Neural cell (in vitro differentiated cells): ENCODE data around the gene GPAT2. TPM values are rescaled to one million over a fixed set of nuclear protein-coding genes. Genes with fewer than 3 reads are reported as not detected.
"Not testable (repeated sequence)": the region's sequence is repeated elsewhere in the genome, so short reads cannot be mapped to it uniquely, and the experiment has no call there.

Experiments used
- H2AFZ ChIP-seq: fragments of 200-600, 300-800 bp; sonication (generic), shearing (Covaris generic); 2 replicates; pipeline ENCODE4 v1.6.0; 2014; ENCODE audit warnings: low read depth, mild to moderate bottlenecking, antibody characterized with exemption, low read length, moderate library complexity
- H3F3A ChIP-seq: fragments of 200-600 bp; shearing (Covaris generic); 2 replicates; pipeline ENCODE4 v1.6.1; 2016; ENCODE audit warnings: mild to moderate bottlenecking, moderate library complexity, mixed read lengths, antibody characterized with exemption, low read length; ENCODE audit not compliant: insufficient read depth, poor library complexity, severe bottlenecking
- H3K27ac ChIP-seq: fragments of 200-600, 300-800 bp; sonication (generic), shearing (Covaris generic); 2 replicates; pipeline ENCODE4 v1.5.1; 2014; ENCODE audit warnings: mild to moderate bottlenecking, low read length, moderate library complexity
- H3K27me3 ChIP-seq: fragments of 300-800, 200-600 bp; sonication (generic), shearing (Covaris generic); 2 replicates; pipeline ENCODE4 v1.6.0; 2014; ENCODE audit warnings: mild to moderate bottlenecking, low read depth, low read length, moderate library complexity; ENCODE audit not compliant: insufficient read depth
- H3K36me3 ChIP-seq: fragments of 300-800, 200-600 bp; sonication (generic), shearing (Covaris generic); 2 replicates; pipeline ENCODE4 v1.5.1; 2014; ENCODE audit warnings: mild to moderate bottlenecking, antibody characterized with exemption, low read length, moderate library complexity; ENCODE audit not compliant: insufficient read depth
- H3K4me2 ChIP-seq: fragments of 300-800, 200-600 bp; sonication (generic), shearing (Covaris generic); 2 replicates; pipeline ENCODE4 v1.6.0; 2014; ENCODE audit warnings: mild to moderate bottlenecking, low read length
- H3K4me3 ChIP-seq: fragments of 300-800, 200-600 bp; sonication (generic), shearing (Covaris generic); 2 replicates; pipeline ENCODE4 v1.5.1; 2014; ENCODE audit warnings: mild to moderate bottlenecking, low read length, moderate library complexity
- H3K79me2 ChIP-seq: fragments of 200-600 bp; shearing (Covaris generic); replicated peaks from 2 replicates; pipeline ENCODE4 v1.6.0; 2014; ENCODE audit warnings: mild to moderate bottlenecking, low read length, moderate library complexity; ENCODE audit not compliant: insufficient read depth
- H3K9ac ChIP-seq: fragments of 300-800, 200-600 bp; sonication (generic), shearing (Covaris generic); 2 replicates; pipeline ENCODE4 v1.6.1; 2016; ENCODE audit warnings: mild to moderate bottlenecking, low read length, mixed read lengths
- H3K9me2 ChIP-seq: fragments of 200-600 bp; shearing (Covaris generic); 2 replicates; pipeline ENCODE4 v1.6.1; 2016; ENCODE audit warnings: mild to moderate bottlenecking, low read length, mixed read lengths; ENCODE audit not compliant: insufficient read depth
- H3K9me3 ChIP-seq: fragments of 200-600, 300-800 bp; sonication (generic), shearing (Covaris generic); 2 replicates; pipeline ENCODE4 v1.6.1; 2016; ENCODE audit warnings: mild to moderate bottlenecking, mixed run types, low read length, moderate library complexity, mixed read lengths
- H4K20me1 ChIP-seq: fragments of 200-600 bp; shearing (Covaris generic); 2 replicates; pipeline ENCODE4 v1.6.1; 2016; ENCODE audit warnings: mild to moderate bottlenecking, mixed run types; ENCODE audit not compliant: insufficient read depth
- CTCF ChIP-seq: fragments of 450-650 bp; IDR thresholded peaks from 2 replicates; pipeline ENCODE4 v1.5.1; 2014; ENCODE audit warnings: antibody characterized with exemption, mild to moderate bottlenecking, moderate library complexity; ENCODE audit not compliant: poor library complexity, severe bottlenecking
- EP300 ChIP-seq: fragments of 450-650 bp; conservative IDR thresholded peaks from 2 replicates; pipeline ENCODE4 v1.6.1; 2014; ENCODE audit warnings: antibody characterized with exemption, mild to moderate bottlenecking, moderate library complexity; ENCODE audit not compliant: poor library complexity, severe bottlenecking
- EZH2 ChIP-seq: fragments of 200-600, 300-800 bp; shearing (Covaris generic), sonication (generic); IDR thresholded peaks from 2 replicates; pipeline ENCODE4 v1.6.1; 2014; ENCODE audit warnings: antibody characterized with exemption, low read length, borderline replicate concordance, mild to moderate bottlenecking; ENCODE audit not compliant: insufficient read depth, poor library complexity, severe bottlenecking
- MXI1 ChIP-seq: fragments of 450-650 bp; conservative IDR thresholded peaks from 2 replicates; pipeline ENCODE4 v1.6.1; 2014; ENCODE audit warnings: antibody characterized with exemption, mild to moderate bottlenecking; ENCODE audit not compliant: poor library complexity, severe bottlenecking
- POLR2AphosphoS5 ChIP-seq: IDR thresholded peaks from 2 replicates; pipeline ENCODE4 v1.6.1; 2012
- RAD21 ChIP-seq: fragments of 450-650 bp; conservative IDR thresholded peaks from 2 replicates; pipeline ENCODE4 v1.6.1; 2014; ENCODE audit warnings: antibody characterized with exemption, mild to moderate bottlenecking, moderate library complexity
- REST ChIP-seq: IDR thresholded peaks from 2 replicates; pipeline ENCODE4 v1.6.1; 2012; ENCODE audit warnings: borderline replicate concordance
- SMC3 ChIP-seq: fragments of 450-650 bp; conservative IDR thresholded peaks from 2 replicates; pipeline ENCODE4 v1.6.1; 2014; ENCODE audit warnings: antibody characterized with exemption, mild to moderate bottlenecking, moderate library complexity; ENCODE audit not compliant: poor library complexity
- TAF1 ChIP-seq: IDR thresholded peaks from 2 replicates; pipeline ENCODE4 v1.6.1; 2012; ENCODE audit warnings: low read depth
- polyA minus RNA-seq: library from RNA; depleted of rRNA, polyadenylated mRNA; stranded (reverse); fragments of >200 nt; gene quantifications from 2 replicates; pipeline ENCODE4 v1.2.3, GENCODE V29; 2014
- polyA plus RNA-seq: library from polyadenylated mRNA; depleted of rRNA; stranded (reverse); fragments of >200 nt; gene quantifications from 2 replicates; pipeline ENCODE4 v1.2.3, GENCODE V29; 2014

Gene GPAT2
- polyA plus RNA-seq = not detected in 2 replicates
- polyA minus RNA-seq = not detected in 2 replicates

- not testable (repeated sequence) for H2AFZ ChIP-seq, H3K79me2 ChIP-seq, H3F3A ChIP-seq, H3K36me3 ChIP-seq, H3K9ac ChIP-seq, H3K9me2 ChIP-seq, H3K27me3 ChIP-seq, H3K4me3 ChIP-seq, H3K27ac ChIP-seq, H4K20me1 ChIP-seq, H3K4me2 ChIP-seq, H3K9me3 ChIP-seq
Measured at GRCh38 chr2:96034792-96035191, at the start of gene GPAT2. Gene GPAT2, minus strand, starts transcription at chr2:96034916. Its CDS starts 2,557 bp downstream, at chr2:96032359.

- H3K9ac ChIP-seq = no peak overlapping the region
- no peak overlapping the region for H3K27ac ChIP-seq
Measured at GRCh38 chr2:96083989-96084857, 49.5 kb upstream of the GPAT2 start.

More at GRCh38 chr2:96083989-96084857, 49.5 kb upstream of the GPAT2 start:
- Histone ChIP-seq H4K20me1 (no peaks in the 10 kb centered on the region), H3K9me2 (no peaks in the 10 kb centered on the region), H3K4me2 (no peak overlapping the region), H3K4me3 (no peak overlapping the region), H3K79me2 (no peaks in the 10 kb centered on the region), H2AFZ (no peak overlapping the region), H3K27me3 (no peaks in the 10 kb centered on the region), H3F3A (no peaks in the 10 kb centered on the region), H3K9me3 (no peaks in the 10 kb centered on the region), H3K36me3 (no peaks in the 10 kb centered on the region)
- no peak for TF ChIP-seq REST
- TF ChIP-seq RAD21 = no peak
- TF ChIP-seq MXI1 = no peak
- TF ChIP-seq CTCF = no peak
- no peak for TF ChIP-seq SMC3
- TF ChIP-seq POLR2AphosphoS5 = no peak
- no peak for TF ChIP-seq TAF1
- no peak for TF ChIP-seq EP300
- no peak for TF ChIP-seq EZH2
